ENCODE data around the gene DEF6.

DNA sequence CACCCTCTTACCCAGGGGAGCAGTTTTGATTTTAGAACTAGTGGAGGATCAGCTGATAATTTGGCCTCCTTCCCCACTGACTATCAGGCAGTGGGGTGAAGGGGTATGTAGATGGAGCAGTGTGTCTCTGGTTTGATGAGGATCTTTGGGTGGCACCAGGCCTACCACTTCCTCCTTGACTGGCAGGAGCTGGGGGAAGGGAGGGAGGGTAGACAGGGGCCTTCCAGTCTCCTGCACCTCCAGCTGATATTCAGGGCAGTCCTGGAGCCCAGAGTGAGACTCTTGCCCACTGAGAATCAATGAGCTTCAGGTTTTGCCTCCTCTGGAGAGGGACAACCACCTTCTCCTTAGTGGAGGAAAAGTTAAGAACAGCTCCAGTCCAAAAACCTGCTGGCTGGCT, 3.2 kb downstream of the DEF6 start:
- TF ChIP-seq, protein P1, sequence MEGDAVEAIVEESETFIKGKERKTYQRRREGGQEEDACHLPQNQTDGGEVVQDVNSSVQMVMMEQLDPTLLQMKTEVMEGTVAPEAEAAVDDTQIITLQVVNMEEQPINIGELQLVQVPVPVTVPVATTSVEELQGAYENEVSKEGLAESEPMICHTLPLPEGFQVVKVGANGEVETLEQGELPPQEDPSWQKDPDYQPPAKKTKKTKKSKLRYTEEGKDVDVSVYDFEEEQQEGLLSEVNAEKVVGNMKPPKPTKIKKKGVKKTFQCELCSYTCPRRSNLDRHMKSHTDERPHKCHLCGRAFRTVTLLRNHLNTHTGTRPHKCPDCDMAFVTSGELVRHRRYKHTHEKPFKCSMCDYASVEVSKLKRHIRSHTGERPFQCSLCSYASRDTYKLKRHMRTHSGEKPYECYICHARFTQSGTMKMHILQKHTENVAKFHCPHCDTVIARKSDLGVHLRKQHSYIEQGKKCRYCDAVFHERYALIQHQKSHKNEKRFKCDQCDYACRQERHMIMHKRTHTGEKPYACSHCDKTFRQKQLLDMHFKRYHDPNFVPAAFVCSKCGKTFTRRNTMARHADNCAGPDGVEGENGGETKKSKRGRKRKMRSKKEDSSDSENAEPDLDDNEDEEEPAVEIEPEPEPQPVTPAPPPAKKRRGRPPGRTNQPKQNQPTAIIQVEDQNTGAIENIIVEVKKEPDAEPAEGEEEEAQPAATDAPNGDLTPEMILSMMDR (IDR thresholded peaks at IDR 0.05; ENCODE audit: insufficient read depth, low read depth, low read length): no peak
- no peak for TF ChIP-seq EZH2 (IDR thresholded peaks at IDR 0.05; ENCODE audit: insufficient read depth, low read length)
